Central memory CD8-positive, alpha-beta T cell (primary cell): ENCODE results near the gene CPEB2.

Source experiments
- ATAC-seq: fragments of 150-1000 bp; cut with Tn5 transposase; replicated peaks from 2 replicates; pipeline ENCODE4 v1.10.0; 2022; ENCODE audit warnings: mild to moderate bottlenecking, moderate FRiP score, moderate number of reproducible peaks; ENCODE audit not compliant: poor library complexity, severe bottlenecking; ENCODE audit errors: extremely low read depth
- DNase-seq, 2 donors: peaks; one replicate each; pipeline ENCODE4 v3.0.0; 2021; ENCODE audit warnings: low spot score in 2 of 2
- H3K27ac Mint-ChIP-seq: one replicate; pipeline ENCODE4 v1.8.0; 2022; ENCODE audit warnings: low read depth, mild to moderate bottlenecking, moderate library complexity, mixed read lengths
- H3K27me3 Mint-ChIP-seq: one replicate; pipeline ENCODE4 v1.8.0; 2022; ENCODE audit warnings: mixed read lengths
- H3K36me3 Mint-ChIP-seq: one replicate; pipeline ENCODE4 v1.8.0; 2022; ENCODE audit warnings: mild to moderate bottlenecking, moderate library complexity, mixed read lengths; ENCODE audit not compliant: insufficient read depth
- H3K4me1 Mint-ChIP-seq: one replicate; pipeline ENCODE4 v1.8.0; 2022; ENCODE audit warnings: mixed read lengths
- H3K4me3 Mint-ChIP-seq: one replicate; pipeline ENCODE4 v1.8.0; 2022; ENCODE audit warnings: mild to moderate bottlenecking, moderate library complexity, mixed read lengths
- H3K9me3 Mint-ChIP-seq: one replicate; pipeline ENCODE4 v1.8.0; 2022; ENCODE audit warnings: mixed read lengths

CPEB2 gene

GRCh38 chr4:15002659-15003400, 549 bp downstream of the CPEB2 start:
- Mint-ChIP-seq H3K9me3 (no peaks in the 10 kb centered on the region), H3K27me3 (no peaks in the 10 kb centered on the region), H3K4me3 (peak overlapping the region; percentile 92), H3K36me3 (peaks cover 33% of the 10 kb centered on the region), H3K4me1 (peaks cover 30% of the 10 kb centered on the region), H3K27ac (peak overlapping the region; percentile 93)
- DNase-seq = peak; percentile 69 to 85
- ATAC-seq = peak; percentile 45

GRCh38 chr4:15003401-15003890, 1.2 kb downstream of the CPEB2 start:
- DNase-seq (peak; percentile 34 to 54), ATAC-seq (peak; percentile 8)
- H3K4me1 Mint-ChIP-seq = peaks cover 35% of the 10 kb centered on the region
- H3K27ac Mint-ChIP-seq = peak overlapping the region; percentile 25
- H3K4me3 Mint-ChIP-seq = peak overlapping the region; percentile 92
- H3K9me3 Mint-ChIP-seq = no peaks in the 10 kb centered on the region
- no peaks in the 10 kb centered on the region for H3K27me3 Mint-ChIP-seq
- H3K36me3 Mint-ChIP-seq = peaks cover 36% of the 10 kb centered on the region

- peak; percentile 2 for ATAC-seq
- peak overlapping the region; percentile 92 for H3K4me3 Mint-ChIP-seq
- H3K4me1 Mint-ChIP-seq = peaks cover 31% of the 10 kb centered on the region
- no peaks in the 10 kb centered on the region for H3K9me3 Mint-ChIP-seq
- DNase-seq = peak in 1 of 2 donors; percentile 36
- H3K36me3 Mint-ChIP-seq = peaks cover 36% of the 10 kb centered on the region
- peak overlapping the region; percentile 25 for H3K27ac Mint-ChIP-seq
- no peaks in the 10 kb centered on the region for H3K27me3 Mint-ChIP-seq
Measured at GRCh38 chr4:15003891-15004738, 1.8 kb downstream of the CPEB2 start.

DNA sequence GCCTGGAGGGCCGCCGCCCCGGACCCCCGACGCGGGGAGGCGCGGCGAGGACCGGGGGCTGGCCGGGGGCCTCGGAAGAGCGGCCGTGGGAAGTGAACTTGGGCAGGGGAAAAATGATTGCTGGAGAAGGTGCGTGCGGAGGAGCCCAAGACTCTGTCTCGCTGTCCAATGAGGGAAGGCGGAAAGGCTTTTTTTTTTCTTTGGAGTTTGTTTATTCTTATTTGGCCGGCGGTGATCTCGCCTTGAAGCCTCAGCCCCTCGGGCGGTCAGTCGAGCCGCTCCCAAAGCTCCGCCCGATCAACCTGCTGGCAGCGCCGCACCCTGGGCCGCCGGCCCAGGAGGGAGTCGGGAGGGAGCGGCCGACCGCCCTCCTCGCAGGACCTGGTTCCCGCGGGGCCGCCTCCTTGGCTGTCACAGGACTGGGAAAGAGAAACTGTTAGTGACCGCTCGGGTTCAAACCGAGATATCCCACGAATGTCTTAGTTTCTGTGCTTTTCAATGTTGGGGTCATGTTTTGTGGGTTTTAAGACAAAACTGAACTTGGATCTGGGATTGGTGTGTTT, 2.5 kb downstream of the CPEB2 start:
- no peak for ATAC-seq
- Mint-ChIP-seq H3K36me3 (peaks cover 41% of the 10 kb centered on the region), H3K27ac (peak overlapping the region; percentile 82), H3K27me3 (no peaks in the 10 kb centered on the region), H3K4me3 (peak overlapping the region; percentile 92), H3K9me3 (no peaks in the 10 kb centered on the region), H3K4me1 (peaks cover 33% of the 10 kb centered on the region)
- DNase-seq = no peak

DNA sequence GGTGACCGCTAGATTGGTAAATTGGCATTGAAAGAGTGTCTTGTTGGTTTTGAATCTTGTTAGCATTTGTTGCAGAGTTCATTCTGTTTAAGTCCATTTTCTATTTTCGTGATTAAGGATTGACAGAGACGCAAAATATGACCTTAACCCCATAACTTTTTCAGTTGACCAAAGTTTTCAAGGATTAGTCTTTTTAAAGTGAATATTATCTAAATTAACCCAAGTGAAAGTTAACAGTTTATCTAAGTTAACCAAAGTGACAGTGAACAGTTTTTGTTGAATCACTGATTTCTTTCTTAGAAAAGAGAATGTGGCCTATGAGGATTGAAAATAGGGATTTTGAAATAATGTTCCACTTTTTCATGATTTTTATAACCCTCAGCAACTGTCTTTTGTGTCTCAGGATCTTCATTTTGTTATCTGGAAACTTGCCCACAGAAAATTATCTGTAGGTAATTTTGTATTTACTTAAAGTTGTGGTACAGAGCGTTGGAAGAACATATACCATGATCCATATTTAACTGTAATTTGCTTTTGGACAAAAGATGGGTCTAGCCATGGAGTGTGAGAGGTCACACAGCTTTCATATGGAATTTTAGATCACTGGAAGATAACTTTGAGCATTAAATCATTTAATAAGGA, 3.3 kb downstream of the CPEB2 start:
- Mint-ChIP-seq H3K27me3 (no peaks in the 10 kb centered on the region), H3K9me3 (no peaks in the 10 kb centered on the region), H3K4me1 (peaks cover 37% of the 10 kb centered on the region), H3K27ac (peak overlapping the region; percentile 82), H3K4me3 (peak overlapping the region; percentile 92), H3K36me3 (peaks cover 45% of the 10 kb centered on the region)
- ATAC-seq (no peak), DNase-seq (no peak)

GRCh38 chr4:15006416-15007024, 4.2 kb downstream of the CPEB2 start:
- DNase-seq = no peak
- peaks cover 45% of the 10 kb centered on the region for H3K36me3 Mint-ChIP-seq
- no peak overlapping the region for H3K4me3 Mint-ChIP-seq
- no peaks in the 10 kb centered on the region for H3K27me3 Mint-ChIP-seq
- H3K9me3 Mint-ChIP-seq = no peaks in the 10 kb centered on the region
- no peak for ATAC-seq
- H3K27ac Mint-ChIP-seq = no peak overlapping the region
- peaks cover 34% of the 10 kb centered on the region for H3K4me1 Mint-ChIP-seq

DNA sequence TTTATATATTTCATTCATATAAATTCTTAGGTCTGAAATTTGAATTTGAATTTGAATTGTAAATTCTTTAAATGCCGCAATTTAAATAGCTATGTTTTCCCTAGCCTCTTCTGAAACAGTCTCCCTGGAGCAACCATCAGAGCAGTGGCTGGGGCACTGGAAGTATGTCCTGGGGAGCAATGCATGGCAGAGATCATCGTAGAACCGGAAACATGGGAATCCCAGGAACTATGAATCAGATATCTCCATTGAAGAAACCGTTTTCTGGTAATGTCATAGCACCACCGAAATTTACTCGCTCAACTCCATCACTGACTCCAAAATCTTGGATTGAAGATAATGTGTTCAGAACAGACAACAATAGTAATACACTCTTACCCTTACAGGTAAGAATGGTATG, 4.9 kb downstream of the CPEB2 start:
- H3K36me3 Mint-ChIP-seq = peaks cover 45% of the 10 kb centered on the region
- H3K4me3 Mint-ChIP-seq = no peak overlapping the region
- ATAC-seq (no peak), DNase-seq (no peak)
- no peaks in the 10 kb centered on the region for H3K27me3 Mint-ChIP-seq
- H3K27ac Mint-ChIP-seq = no peak overlapping the region
- H3K4me1 Mint-ChIP-seq = peaks cover 40% of the 10 kb centered on the region
- no peaks in the 10 kb centered on the region for H3K9me3 Mint-ChIP-seq

GRCh38 chr4:15010038-15010585, 7.8 kb downstream of the CPEB2 start:
- Mint-ChIP-seq H3K27ac (no peak overlapping the region), H3K4me3 (no peak overlapping the region), H3K27me3 (no peaks in the 10 kb centered on the region), H3K4me1 (peaks cover 47% of the 10 kb centered on the region), H3K36me3 (peaks cover 26% of the 10 kb centered on the region), H3K9me3 (no peaks in the 10 kb centered on the region)
- no peak for ATAC-seq
- no peak for DNase-seq

DNA sequence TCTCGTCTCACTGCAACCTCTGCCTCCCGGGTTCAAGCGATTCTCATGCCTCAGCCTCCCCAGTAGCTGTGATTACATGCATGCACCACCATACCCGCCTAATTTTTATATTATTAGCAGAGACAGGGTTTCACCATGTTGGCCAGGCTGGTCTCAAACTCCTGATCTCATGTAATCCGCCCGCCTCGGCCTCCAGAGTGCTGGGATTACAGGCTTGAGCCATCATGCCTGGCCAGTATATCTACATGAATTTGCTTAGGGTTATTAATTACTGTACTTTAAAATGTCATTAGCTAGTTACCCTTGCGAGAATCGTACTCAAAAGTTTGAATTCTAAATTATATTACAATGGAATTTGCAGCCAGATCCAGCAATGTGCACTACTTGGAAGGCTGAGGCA, 8.9 kb downstream of the CPEB2 start:
- no peak overlapping the region for H3K4me3 Mint-ChIP-seq
- H3K36me3 Mint-ChIP-seq = peaks cover 27% of the 10 kb centered on the region
- DNase-seq (no peak), ATAC-seq (no peak)
- no peak overlapping the region for H3K27ac Mint-ChIP-seq
- H3K27me3 Mint-ChIP-seq = no peaks in the 10 kb centered on the region
- H3K9me3 Mint-ChIP-seq = no peaks in the 10 kb centered on the region
- peaks cover 37% of the 10 kb centered on the region for H3K4me1 Mint-ChIP-seq

DNA sequence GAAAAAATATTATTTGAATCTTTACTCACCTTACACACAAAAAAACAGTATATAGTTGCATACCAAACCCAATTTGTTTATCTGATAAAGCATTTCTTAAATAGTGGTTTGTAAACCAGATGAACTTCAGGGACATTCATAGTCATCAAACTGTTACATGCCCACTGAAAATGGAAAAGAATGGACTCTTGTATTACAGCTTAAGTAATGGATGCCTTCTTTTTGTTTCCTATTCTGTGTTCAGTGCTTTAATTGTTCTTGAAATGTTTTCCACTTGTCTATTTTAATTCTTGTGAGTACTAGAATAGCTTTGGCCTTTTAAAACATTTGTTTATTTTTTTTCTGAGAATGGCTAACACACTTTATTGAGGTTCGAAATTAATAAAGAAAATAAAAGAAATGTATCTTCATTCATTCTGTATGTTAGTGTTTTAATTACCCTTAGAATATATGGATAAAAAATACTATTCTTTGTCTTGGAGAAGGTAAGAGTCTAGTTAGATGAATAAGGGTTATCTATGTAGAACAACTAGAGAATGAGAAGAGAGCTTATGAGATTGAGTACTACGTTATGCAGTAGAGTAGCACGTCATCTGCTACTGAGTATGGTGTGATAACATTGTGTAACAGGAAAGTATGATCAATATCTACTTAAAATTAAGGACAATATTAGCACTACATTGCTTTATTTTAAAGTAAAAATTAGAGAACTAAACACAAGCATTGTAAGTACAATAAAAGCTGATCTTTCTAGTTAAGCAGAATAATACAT, 9.9 kb downstream of the CPEB2 start:
- no peak overlapping the region for H3K4me3 Mint-ChIP-seq
- H3K27me3 Mint-ChIP-seq = no peaks in the 10 kb centered on the region
- no peaks in the 10 kb centered on the region for H3K9me3 Mint-ChIP-seq
- no peak for DNase-seq
- H3K36me3 Mint-ChIP-seq = peaks cover 30% of the 10 kb centered on the region
- ATAC-seq = no peak
- no peak overlapping the region for H3K27ac Mint-ChIP-seq
- H3K4me1 Mint-ChIP-seq = peaks cover 32% of the 10 kb centered on the region

DNA sequence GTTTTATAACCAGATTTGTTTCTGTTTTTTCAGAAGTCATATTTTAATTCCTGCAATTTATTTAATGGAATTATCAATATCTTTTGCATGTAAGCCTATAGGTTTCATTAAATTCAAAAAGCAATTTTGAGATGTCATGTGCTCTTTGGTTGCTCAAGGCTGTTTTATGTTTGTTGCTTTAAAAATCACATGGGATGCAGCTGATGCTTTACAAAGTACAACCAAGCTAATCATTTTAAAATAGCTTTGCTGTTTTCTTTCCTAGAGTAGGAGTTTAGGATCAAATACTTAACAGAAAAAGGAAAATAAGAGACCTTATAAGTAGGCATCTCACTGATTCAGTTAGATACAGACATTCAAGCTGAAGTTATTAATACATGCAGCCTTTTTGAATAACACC, 11.3 kb downstream of the CPEB2 start:
- Mint-ChIP-seq H3K9me3 (no peaks in the 10 kb centered on the region), H3K36me3 (peaks cover 29% of the 10 kb centered on the region), H3K27me3 (no peaks in the 10 kb centered on the region), H3K4me3 (no peak overlapping the region), H3K4me1 (peaks cover 27% of the 10 kb centered on the region), H3K27ac (no peak overlapping the region)
- ATAC-seq = no peak
- no peak for DNase-seq
